GM18498 (cell line): ENCODE measurements around the gene TXN2.

Source experiments
- ATAC-seq: cut with Tn5 transposase; IDR thresholded peaks from one replicate; pipeline ENCODE4 v1.9.1; 2021; ENCODE audit warnings: mild to moderate bottlenecking, moderate library complexity; ENCODE audit not compliant: unreplicated experiment

The TXN2 gene

DNA sequence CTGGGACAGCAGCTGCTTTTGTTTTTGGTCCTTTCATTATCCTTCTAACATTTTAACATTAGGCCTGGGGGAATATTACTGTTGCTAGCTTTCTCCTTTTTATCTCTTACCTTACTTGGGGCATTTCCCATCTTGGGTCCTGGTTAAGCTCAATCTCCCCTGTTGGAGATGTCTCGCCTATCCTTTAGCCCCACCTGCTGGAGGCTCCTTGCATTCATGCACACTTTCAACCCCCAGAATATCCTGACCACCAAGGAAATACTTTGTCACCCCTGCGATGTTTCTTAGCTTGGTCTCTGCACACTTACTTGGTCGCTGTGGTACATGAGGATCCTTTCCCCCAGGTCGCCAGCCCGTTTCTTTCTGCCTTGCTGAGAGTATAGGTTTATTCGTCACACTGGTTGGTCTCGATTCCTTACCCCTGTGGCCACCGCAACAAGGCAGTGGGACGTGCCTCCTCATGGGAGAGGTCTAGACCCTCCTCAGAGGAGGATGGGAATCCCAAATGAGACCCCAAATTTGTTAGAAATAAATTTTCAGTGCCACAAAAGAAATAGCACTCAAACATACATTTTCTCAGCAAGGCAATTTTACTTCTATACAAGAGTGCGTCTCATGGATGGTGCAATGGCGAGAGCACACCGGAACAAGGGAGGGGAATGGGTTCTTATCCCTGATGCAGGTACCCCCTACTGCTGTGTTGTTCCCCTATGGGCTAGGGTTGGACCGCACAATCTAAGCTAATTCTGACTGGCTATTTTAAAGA lies 5.4 kb upstream of the TXN2 start:
- no peak for ATAC-seq

DNA sequence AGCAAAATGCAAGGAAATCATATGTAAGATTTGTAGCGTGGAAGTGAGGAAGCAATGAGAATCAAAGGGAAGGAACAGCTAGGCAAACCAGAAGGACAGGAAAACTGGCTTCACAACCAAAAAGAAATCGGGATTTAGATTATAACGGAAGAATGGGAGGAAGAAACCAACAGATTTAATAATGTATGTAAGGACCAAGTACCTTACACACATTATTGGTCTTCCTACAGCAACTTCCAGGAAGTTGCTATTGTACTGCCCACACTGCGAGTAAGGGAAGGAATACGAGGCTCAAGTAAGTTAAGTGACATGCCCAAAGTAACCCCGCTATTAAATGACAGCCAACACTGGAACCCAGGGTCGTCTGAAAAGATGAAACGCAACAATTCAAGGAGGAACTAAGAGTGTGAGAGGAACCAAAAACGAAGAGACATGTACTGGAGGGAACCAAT lies 473 bp downstream of the TXN2 start:
- ATAC-seq: no peak

DNA sequence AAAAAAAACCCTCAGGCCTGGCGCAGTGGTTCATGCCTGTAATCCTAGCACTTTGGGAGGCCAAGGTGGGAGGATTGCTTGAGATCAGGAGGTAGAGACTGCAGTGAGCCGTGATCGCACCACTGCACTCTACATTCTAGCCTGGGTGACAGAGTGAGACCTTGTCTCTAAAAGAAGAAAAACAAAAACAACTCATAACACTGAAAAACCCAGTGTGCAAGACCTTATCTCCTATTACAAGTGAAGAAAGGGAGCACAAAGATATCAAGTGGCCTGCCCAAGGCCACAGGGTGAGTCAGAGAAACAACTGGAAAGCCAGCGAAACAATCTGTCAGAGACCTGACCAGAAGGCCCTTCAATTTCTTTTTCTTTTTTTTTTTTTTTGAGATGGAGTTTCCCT lies 2.5 kb downstream of the TXN2 start:
- no peak for ATAC-seq

- ATAC-seq: no peak
Measured at GRCh38 chr22:36475341-36475740, 6.1 kb downstream of the TXN2 start.

- ATAC-seq: no peak
Measured at GRCh38 chr22:36472689-36473088, 8.8 kb downstream of the TXN2 start.

DNA sequence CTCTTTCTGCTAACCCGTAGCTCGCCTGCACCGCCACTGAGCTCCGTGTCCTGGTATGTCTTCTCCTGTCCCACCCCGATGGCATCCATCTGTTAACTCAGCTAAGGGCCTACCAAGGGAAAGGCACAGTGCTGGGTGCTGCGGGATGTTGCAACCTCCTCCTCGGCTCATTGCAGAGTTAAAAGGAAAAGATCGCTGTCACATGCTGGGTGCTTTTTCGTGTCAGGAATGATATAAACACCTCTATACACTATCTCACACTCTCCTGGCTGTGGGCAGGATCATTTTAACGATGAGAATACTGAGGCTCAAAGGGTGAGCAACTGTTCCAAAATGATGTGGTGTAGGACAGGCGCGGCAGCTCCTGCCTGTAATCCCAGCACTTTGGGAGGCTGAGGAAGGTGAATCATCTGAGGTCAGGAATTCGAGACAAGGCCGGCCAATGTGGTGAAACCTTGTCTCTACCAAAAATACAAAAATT lies 10.1 kb downstream of the TXN2 start:
- ATAC-seq: no peak

DNA sequence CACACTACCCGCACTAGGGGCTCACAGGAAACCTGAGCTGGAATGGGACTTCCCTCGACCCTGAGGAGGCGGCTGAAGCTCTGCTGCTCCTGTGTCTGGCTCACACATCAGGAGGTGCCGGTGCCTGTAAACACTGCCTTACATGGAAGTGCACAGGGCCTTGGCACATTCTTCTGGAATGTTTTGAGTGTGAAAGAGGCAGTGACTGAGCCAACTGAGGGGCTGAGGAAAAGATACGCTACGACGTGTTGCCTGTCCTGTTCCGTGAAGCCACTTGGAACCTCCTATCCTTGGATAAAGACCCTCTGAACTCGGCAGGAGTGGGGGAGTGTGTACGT lies 10.5 kb downstream of the TXN2 start:
- ATAC-seq: no peak

- no peak for ATAC-seq
Measured at GRCh38 chr22:36470162-36470993, 11.1 kb downstream of the TXN2 start.

DNA sequence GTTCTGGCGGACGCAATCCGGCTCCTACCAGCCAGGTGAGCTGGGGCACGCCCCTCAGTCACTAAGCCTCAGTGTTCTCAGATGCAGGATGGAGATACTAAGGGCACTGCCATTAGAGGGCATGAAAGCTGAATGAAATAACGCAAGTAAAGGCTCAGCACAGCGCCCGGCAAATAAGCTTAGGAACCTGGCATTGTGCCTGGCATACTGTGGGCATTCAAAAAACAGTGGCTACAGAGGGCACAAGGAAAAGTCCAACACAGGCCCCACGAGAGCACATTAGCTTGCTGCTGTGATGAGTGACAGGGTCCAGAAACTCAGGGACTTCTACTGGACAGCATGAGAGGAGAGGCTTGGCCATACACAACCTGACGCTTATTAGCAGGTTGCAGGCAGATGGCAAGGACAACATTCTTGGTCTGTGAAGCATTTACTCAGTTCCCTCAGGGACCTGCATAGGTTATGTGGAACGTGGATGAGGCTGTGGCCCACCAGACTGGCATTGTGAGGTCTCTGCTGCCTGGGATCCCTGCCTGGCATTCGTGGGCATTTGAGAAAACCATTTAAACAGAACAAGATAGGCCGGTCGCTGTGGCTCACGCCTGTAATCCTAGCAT lies 12.2 kb downstream of the TXN2 start:
- no peak for ATAC-seq

DNA sequence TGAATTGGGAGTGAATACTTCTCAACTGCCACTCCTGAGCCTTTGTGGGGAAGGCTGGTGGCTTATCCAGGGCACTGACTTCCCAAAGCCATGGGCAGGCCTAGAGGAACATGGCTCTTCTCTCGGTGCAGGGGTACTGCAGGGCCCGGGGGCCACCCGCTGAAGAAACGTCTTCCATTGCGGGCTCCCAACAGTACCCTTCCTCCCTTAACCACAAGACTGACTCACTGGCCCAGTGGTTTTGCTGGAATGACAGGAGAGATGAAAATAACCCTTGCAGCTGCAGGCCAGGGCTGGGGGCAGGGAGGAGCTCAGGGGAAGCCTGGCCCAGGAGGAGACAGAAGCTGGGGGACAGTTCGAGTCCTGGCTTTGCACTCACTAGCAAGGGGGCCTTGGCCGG lies 13.5 kb downstream of the TXN2 start:
- ATAC-seq: no peak

GRCh38 chr22:36467042-36467810 lies 14.2 kb downstream of the TXN2 start:
- no peak for ATAC-seq

- no peak for ATAC-seq
Measured at GRCh38 chr22:36466258-36466657, 15.2 kb downstream of the TXN2 start.

DNA sequence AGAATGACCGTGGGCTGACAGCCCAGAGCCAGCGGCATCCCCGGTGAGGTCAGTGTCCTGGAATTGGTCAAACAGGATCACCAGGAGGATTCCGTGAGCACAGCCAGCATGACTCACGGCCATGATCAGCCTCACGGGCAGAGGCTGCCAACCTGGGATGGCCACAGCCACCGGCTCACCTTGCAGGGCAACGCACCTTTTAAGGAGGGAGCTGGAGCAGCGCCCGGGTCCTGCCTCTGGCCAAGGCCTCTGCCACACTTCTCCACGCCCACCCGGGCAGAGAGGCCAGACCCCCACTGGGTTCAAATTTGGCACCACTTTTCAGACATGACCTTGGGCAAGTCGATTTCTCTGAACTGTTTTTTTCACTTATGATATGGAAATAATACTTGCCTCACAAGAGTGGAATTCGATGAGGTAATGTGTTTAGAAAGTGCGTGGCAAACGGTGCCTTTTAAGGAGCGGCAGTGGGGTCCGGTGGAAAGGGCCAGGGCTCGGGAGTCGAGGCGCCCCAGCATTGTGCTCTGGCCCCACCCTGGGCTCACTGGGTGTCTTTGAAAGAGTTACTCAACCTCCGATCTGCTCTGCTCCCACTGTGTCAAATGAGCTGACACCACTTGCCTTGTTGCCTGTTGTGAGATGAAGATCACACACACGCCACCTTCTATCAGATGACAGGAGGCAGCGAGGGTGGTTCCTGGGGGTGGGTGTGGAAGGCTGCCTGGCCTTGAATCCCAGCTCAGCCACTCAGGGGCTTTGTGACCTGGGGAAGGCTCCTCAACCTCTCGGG lies 16.0 kb downstream of the TXN2 start:
- ATAC-seq: no peak

- ATAC-seq: no peak
Measured at GRCh38 chr22:36464715-36465231, 16.7 kb downstream of the TXN2 start.

DNA sequence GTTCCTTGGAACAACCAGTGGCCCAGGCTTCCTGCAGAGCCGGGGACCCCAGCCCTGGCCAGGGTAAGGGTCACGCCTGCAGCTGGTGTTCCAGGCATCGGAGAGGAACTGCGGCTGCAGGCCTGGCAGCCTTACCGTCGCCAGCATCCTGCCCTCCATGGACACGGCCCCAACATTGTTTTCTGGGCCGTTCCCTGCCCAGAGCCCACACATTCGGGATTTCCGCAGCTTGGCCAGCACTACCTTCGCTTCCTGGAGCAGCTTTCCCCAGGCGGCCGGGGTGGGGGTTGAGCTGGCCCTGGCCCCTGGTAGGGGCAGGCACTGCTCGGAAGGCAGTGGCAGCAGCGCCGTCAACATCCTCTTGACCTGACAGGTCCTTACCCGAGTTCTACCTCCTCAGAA lies 17.7 kb downstream of the TXN2 start:
- ATAC-seq: no peak

GRCh38 chr22:36461665-36462649 lies 19.5 kb downstream of the TXN2 start:
- no peak for ATAC-seq

DNA sequence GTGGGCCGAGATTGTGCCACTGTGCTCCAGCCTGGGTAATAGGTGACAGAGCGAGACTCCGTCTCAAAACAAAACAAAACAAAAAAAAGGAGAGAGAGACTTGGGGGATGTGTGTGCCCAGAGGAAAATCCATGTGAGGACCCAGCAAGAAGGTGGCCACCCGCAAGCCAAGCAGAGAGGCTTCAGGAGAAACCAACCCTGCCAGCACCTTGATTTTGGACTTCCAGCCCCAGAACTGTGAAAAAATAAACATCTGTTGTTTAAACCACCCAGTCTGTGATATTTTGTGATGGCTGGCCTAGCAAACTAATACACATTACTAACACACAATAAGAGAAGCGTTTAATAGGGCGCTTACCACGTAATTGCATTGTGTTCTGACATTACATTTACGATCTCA lies 21.2 kb downstream of the TXN2 start:
- no peak for ATAC-seq

GRCh38 chr22:36457688-36458450 lies 23.6 kb downstream of the TXN2 start:
- ATAC-seq: no peak
